Keratinocyte (primary cell): Measurements from ENCODE around the gene GAB2. TPM values are rescaled to one million over a fixed set of nuclear protein-coding genes. Genes with fewer than 3 reads are reported as not detected.

Source experiments
- DNase-seq: peaks from one replicate; pipeline ENCODE4 v3.0.0-alpha.2; 2011; ENCODE audit warnings: low read depth, missing footprints, low spot score
- FAIRE-seq: peaks from 2 replicates; lab custom pipeline; 2011; peaks lifted over from hg19 to GRCh38; lab: Jason Lieb, UNC
- H2AFZ ChIP-seq: 2 replicates; pipeline ENCODE4 v1.6.0; 2012; ENCODE audit warnings: low read length, control low read depth, inconsistent platforms; ENCODE audit not compliant: control insufficient read depth
- H3K27ac ChIP-seq: 2 replicates; pipeline ENCODE4 v1.5.1; 2011; ENCODE audit warnings: low read length; ENCODE audit not compliant: control insufficient read depth, insufficient read depth
- H3K27me3 ChIP-seq: 3 replicates; pipeline ENCODE4 v1.6.0; 2011; ENCODE audit warnings: low read length; ENCODE audit not compliant: control insufficient read depth, insufficient read depth; ENCODE audit errors: extremely low read depth
- H3K36me3 ChIP-seq, 2 experiments: 2 replicates in 1 of 2; 3 replicates in 1 of 2; pipeline ENCODE4 v1.5.1; 2011; ENCODE audit warnings: low read length in 2 of 2, mild to moderate bottlenecking in 1 of 2; ENCODE audit not compliant: control insufficient read depth in 2 of 2, insufficient read depth in 2 of 2; ENCODE audit errors: extremely low read depth in 1 of 2
- H3K4me1 ChIP-seq: 3 replicates; pipeline ENCODE4 v1.5.1; 2011; ENCODE audit warnings: low read length; ENCODE audit not compliant: control insufficient read depth, insufficient read depth; ENCODE audit errors: extremely low read depth
- H3K4me2 ChIP-seq: 3 replicates; pipeline ENCODE4 v1.6.0; 2011; ENCODE audit warnings: low read depth, low read length; ENCODE audit not compliant: control insufficient read depth, insufficient read depth; ENCODE audit errors: extremely low read depth
- H3K4me3 ChIP-seq, 3 experiments: fragments of 200-600 bp in 1 of 3; sonication (generic) in 1 of 3; 2 replicates in 2 of 3; 3 replicates in 1 of 3; pipeline ENCODE4 v1.5.1; 2011 to 2016; ENCODE audit warnings: low read length in 3 of 3, mild to moderate bottlenecking in 3 of 3, control low read depth in 2 of 3, inconsistent platforms in 1 of 3, low read depth in 1 of 3, mixed read lengths in 1 of 3, mixed run types in 1 of 3, moderate library complexity in 1 of 3; ENCODE audit not compliant: control insufficient read depth in 2 of 3, insufficient read depth in 2 of 3; ENCODE audit errors: extremely low read depth in 1 of 3
- H3K79me2 ChIP-seq: 2 replicates; pipeline ENCODE4 v1.6.0; 2012; ENCODE audit warnings: low read length; ENCODE audit not compliant: control insufficient read depth, insufficient read depth
- H3K9ac ChIP-seq: 3 replicates; pipeline ENCODE4 v1.6.0; 2011; ENCODE audit warnings: low read length; ENCODE audit not compliant: control insufficient read depth, insufficient read depth; ENCODE audit errors: extremely low read depth
- H3K9me1 ChIP-seq: 3 replicates; pipeline ENCODE4 v1.6.0; 2011; ENCODE audit warnings: low read length; ENCODE audit not compliant: control insufficient read depth, insufficient read depth; ENCODE audit errors: extremely low read depth
- H3K9me3 ChIP-seq: 2 replicates; pipeline ENCODE4 v1.5.1; 2012; ENCODE audit warnings: low read depth, low read length; ENCODE audit not compliant: control insufficient read depth
- H4K20me1 ChIP-seq: 3 replicates; pipeline ENCODE4 v1.6.0; 2011; ENCODE audit warnings: low read length; ENCODE audit not compliant: control insufficient read depth, insufficient read depth; ENCODE audit errors: extremely low read depth
- CTCF ChIP-seq, 3 experiments: IDR thresholded peaks in 1 of 3; conservative IDR thresholded peaks in 1 of 3; optimal IDR thresholded peaks in 1 of 3; 2 replicates in 2 of 3; 3 replicates in 1 of 3; pipeline versions ENCODE3 to v1.5.1; 2011; ENCODE audit warnings: low read length in 3 of 3, mild to moderate bottlenecking in 3 of 3, moderate library complexity in 2 of 3, control low read depth in 1 of 3, inconsistent platforms in 1 of 3; ENCODE audit not compliant: insufficient read depth in 2 of 3; ENCODE audit errors: extremely low read depth in 1 of 3
- EZH2 ChIP-seq: IDR thresholded peaks from one replicate; pipeline ENCODE4 v1.6.1; 2012; ENCODE audit warnings: inconsistent platforms, mild to moderate bottlenecking, low read length, moderate library complexity
- dilution Hi-C: fragments of 300-500 bp; cut with MboI; formaldehyde crosslinking; loops from one replicate; pipeline ENCODE4 v1.7.0; 2020; ENCODE audit warnings: low sequenced_read_pairs; ENCODE audit not compliant: extremely low pct_ligation_motif_present
- polyA plus RNA-seq, 5 experiments: library from polyadenylated mRNA; depleted of rRNA in 3 of 5; stranded (reverse) in 3 of 5; stranded (forward) in 1 of 5; unstranded in 1 of 5; fragments of >200 nt; gene quantifications; 1 replicate in 1 of 5; 2 replicates in 3 of 5; 3 replicates in 1 of 5; pipeline versions ENCODE4 v1.2.1 to v1.2.3, GENCODE V29; 2011 to 2012; ENCODE audit warnings: missing spikeins in 2 of 5, low read depth in 1 of 5, low replicate concordance in 1 of 5

Gene GAB2
- polyA plus RNA-seq, 1 donor (not counting 4 experiments of a cell fraction or from before 2014, with no cell fraction given): 0.68 TPM

- H3K36me3 ChIP-seq: peaks cover 0 to 14% of the 10 kb centered on the region in 2 experiments
- DNase-seq: no peak
These were observed 201.6 kb downstream of the GAB2 start for GRCh38 chr11:78216021-78216420.

DNA sequence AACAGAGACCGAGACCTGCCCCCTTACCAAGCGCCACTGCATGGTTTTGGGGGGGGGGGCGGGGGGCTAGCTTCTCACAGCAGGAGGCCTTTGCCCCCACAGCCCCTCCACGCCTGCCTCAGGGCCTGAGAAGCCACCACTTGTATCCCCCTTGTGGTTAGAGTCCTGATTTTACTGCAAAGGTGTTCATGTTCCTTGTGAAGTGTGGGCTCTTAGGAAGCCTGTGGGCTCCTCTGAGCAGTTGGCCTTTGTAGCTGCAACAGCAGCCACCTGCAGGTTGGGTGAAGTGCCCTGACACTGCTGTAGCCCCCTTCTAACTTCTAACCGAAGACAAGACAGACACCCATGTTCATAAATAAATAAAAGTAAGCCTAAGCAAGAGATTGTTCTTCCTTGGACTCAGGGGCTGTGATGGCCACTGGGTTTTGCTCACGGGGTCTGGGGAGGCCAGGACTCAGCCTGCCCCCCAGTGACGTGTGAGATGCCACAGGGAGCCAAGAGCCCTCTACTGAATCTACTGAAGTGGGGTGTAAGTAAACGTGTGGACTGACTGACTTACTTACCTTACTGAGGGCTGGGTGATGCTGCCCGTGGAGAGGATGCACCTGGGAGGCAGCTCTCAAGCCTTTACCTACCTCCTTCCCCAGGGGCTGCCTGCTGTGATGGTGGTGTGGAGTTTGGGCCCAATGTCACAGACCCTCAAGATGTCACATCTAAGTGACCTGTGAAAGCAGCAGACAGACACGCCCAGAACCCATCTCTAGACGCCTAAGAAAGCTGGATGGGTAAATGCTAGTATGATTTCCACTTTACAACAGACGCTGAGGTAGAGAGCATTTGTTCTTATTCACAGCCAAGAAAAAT is 203.1 kb downstream of the GAB2 start:
- Histone ChIP-seq H4K20me1 (no peaks in the 10 kb centered on the region), H3K4me2 (no peak overlapping the region), H3K9ac (no peak overlapping the region), H3K27ac (no peak overlapping the region), H3K27me3 (no peaks in the 10 kb centered on the region), H2AFZ (no peak overlapping the region), H3K79me2 (peaks cover 4% of the 10 kb centered on the region), H3K9me3 (no peaks in the 10 kb centered on the region), H3K36me3 (peaks cover 0 to 20% of the 10 kb centered on the region in 2 experiments), H3K4me1 (peaks cover 4% of the 10 kb centered on the region), H3K4me3 (no peak overlapping the region), H3K9me1 (peaks cover 2% of the 10 kb centered on the region)
- no peak for TF ChIP-seq EZH2
- TF ChIP-seq CTCF (optimal IDR thresholded peaks at IDR 0.05 in 1 of 3, IDR thresholded peaks at IDR 0.05 in 1 of 3, conservative IDR thresholded peaks at IDR 0.05 in 1 of 3; ENCODE audit: extremely low read depth in 1 of 3, insufficient read depth in 2 of 3, low read length in 3 of 3): no peak
- no peak for FAIRE-seq
- dilution Hi-C loops: no loop called here
- no peak for DNase-seq

More at GRCh38 chr11:78216021-78216420, 201.6 kb downstream of the GAB2 start:
- H3K27ac ChIP-seq: no peak overlapping the region
- no peak overlapping the region for H3K9ac ChIP-seq
- no peaks in the 10 kb centered on the region for H3K9me3 ChIP-seq
- peaks cover 4% of the 10 kb centered on the region for H3K4me1 ChIP-seq
- no peak overlapping the region for H3K4me2 ChIP-seq
- H3K79me2 ChIP-seq: peaks cover 4% of the 10 kb centered on the region
- H3K9me1 ChIP-seq: peaks cover 2% of the 10 kb centered on the region
- H3K4me3 ChIP-seq: no peak overlapping the region
- H2AFZ ChIP-seq: no peak overlapping the region
- TF ChIP-seq CTCF (optimal IDR thresholded peaks at IDR 0.05 in 1 of 3, IDR thresholded peaks at IDR 0.05 in 1 of 3, conservative IDR thresholded peaks at IDR 0.05 in 1 of 3; ENCODE audit: extremely low read depth in 1 of 3, insufficient read depth in 2 of 3, low read length in 3 of 3) (no peak), EZH2 (no peak)
- H3K27me3 ChIP-seq: no peaks in the 10 kb centered on the region
- H4K20me1 ChIP-seq: no peaks in the 10 kb centered on the region
- dilution Hi-C loops: no loop called here
- no peak for FAIRE-seq
